ENCODE results near the gene LRFN2.

- no peak for TF ChIP-seq CTCF (IDR thresholded peaks at IDR 0.05; ENCODE audit: insufficient read depth, low read depth, low read length)
- no peak for TF ChIP-seq EZH2 (IDR thresholded peaks at IDR 0.05; ENCODE audit: insufficient read depth, low read length)
Measured at GRCh38 chr6:40343877-40344565, 243.1 kb downstream of the LRFN2 start.

All from astrocyte (in vitro differentiated cells and primary cell).